Measurements from ENCODE around the gene PAK4.

- no peak for TF ChIP-seq POLR2A (IDR thresholded peaks at IDR 0.05; ENCODE audit: low read length)
- no peak for TF ChIP-seq GATA1 (IDR thresholded peaks at IDR 0.05; ENCODE audit: low read depth, low read length)
These were observed 3.5 kb downstream of the PAK4 start for GRCh38 chr19:39129116-39129515.
